WERI-Rb-1 (cell line): ENCODE results near the gene ARF6.
"Not testable (repeated sequence)": the region's sequence is repeated elsewhere in the genome, so short reads cannot be mapped to it uniquely, and the experiment has no call there.

Experiments
- DNase-seq: peaks from one replicate; pipeline ENCODE4 v3.0.0-alpha.2; 2020
- H3K27ac ChIP-seq: fragments of 250-450 bp; sonication (Bioruptor Pico); 2 replicates; pipeline ENCODE4 v1.5.1; 2020; ENCODE audit warnings: mild to moderate bottlenecking, moderate library complexity
- H3K27me3 ChIP-seq: fragments of 250-450 bp; sonication (Bioruptor Pico); 2 replicates; pipeline ENCODE4 v1.5.1; 2021; ENCODE audit warnings: mild to moderate bottlenecking, low read depth, moderate library complexity; ENCODE audit not compliant: insufficient read depth, severe bottlenecking
- H3K36me3 ChIP-seq: fragments of 250-450 bp; sonication (Bioruptor Pico); 2 replicates; pipeline ENCODE4 v1.5.1; 2020; ENCODE audit warnings: mild to moderate bottlenecking, moderate library complexity
- H3K4me3 ChIP-seq: 2 replicates; pipeline ENCODE4 v1.5.1; 2011; ENCODE audit warnings: low read depth, mild to moderate bottlenecking, control low read depth, low read length
- H3K9me3 ChIP-seq: fragments of 250-450 bp; sonication (Bioruptor Pico); 2 replicates; pipeline ENCODE4 v1.5.1; 2021; ENCODE audit warnings: mild to moderate bottlenecking, moderate library complexity; ENCODE audit not compliant: severe bottlenecking
- TF ChIP-seq, protein P1 (sequence below): IDR thresholded peaks from 2 replicates; pipeline ENCODE4 v1.5.1; 2011; ENCODE audit warnings: low read depth, mild to moderate bottlenecking, control low read depth, inconsistent platforms, low read length

ARF6 gene

DNA sequence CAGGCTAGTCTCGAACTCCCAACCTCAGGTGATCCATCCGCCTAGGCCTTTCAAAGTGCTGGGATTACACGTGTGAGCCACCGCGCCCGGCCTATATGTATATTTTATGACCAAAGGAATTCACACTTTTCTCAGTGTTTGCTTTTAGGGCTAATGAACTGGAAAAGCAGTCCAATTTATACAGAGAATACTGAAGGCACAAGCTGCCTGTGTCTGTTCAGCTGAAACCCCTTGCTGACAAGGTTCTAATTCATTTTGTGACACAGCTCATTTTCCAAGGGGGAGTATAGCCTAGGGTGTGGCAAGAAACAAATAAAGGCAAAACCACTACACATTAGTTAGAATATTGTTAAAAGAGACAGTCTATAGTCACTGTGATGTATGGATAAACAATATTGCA, 22.0 kb upstream of the ARF6 start:
- no peak for DNase-seq
- H3K4me3 ChIP-seq, result no peak overlapping the region
- no peaks in the 10 kb centered on the region for H3K36me3 ChIP-seq
- no peak overlapping the region for H3K27ac ChIP-seq
- TF ChIP-seq, protein P1, sequence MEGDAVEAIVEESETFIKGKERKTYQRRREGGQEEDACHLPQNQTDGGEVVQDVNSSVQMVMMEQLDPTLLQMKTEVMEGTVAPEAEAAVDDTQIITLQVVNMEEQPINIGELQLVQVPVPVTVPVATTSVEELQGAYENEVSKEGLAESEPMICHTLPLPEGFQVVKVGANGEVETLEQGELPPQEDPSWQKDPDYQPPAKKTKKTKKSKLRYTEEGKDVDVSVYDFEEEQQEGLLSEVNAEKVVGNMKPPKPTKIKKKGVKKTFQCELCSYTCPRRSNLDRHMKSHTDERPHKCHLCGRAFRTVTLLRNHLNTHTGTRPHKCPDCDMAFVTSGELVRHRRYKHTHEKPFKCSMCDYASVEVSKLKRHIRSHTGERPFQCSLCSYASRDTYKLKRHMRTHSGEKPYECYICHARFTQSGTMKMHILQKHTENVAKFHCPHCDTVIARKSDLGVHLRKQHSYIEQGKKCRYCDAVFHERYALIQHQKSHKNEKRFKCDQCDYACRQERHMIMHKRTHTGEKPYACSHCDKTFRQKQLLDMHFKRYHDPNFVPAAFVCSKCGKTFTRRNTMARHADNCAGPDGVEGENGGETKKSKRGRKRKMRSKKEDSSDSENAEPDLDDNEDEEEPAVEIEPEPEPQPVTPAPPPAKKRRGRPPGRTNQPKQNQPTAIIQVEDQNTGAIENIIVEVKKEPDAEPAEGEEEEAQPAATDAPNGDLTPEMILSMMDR, result no peak
- no peaks in the 10 kb centered on the region for H3K27me3 ChIP-seq
- no peaks in the 10 kb centered on the region for H3K9me3 ChIP-seq

DNA sequence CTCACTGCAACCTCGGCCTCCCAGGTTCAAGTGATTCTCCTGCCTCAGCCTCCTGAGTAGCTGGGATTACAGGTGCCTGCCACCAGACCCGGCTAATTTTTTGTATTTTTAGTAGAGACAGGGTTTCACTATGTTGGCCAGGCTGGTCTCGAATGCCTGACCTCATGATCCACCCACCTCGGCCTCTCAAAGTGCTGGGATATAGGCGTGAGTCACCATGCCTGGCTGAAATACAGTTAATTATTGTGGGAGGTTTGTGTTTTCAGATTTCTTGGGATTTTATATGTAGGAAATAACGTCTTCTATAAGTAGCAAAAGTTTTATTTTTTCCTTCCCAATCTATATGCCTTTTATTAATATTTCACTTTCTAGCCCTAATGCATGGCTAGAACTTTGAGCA, 19.3 kb upstream of the ARF6 start:
- not testable (repeated sequence) for H3K36me3 ChIP-seq, DNase-seq, H3K27ac ChIP-seq, H3K9me3 ChIP-seq, H3K4me3 ChIP-seq, H3K27me3 ChIP-seq

DNA sequence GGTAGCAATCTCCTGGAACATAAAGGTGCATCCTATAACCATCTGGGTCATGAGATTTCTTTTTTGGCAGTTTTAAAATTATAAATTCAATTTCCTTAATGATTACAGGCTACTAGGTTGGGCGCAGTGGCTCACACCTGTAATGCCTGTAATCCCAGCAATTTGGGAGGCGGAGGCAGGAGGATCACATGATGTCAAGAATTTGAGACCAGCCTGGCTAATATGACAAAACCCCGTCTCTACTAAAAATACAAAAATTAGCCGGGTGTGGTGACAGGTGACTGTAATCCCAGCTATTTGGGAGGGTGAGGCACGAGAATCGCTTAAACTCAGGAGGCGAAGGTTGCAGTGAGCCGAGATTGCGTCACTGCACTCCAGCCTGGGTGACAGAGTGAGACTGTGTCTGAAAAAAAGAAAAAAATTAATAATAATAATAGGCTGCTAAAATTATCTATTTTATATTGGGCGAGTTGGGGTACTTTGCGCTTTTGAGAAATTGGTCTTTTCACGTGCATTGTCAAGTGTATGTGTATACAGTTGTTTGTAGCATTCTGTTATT, 17.2 kb upstream of the ARF6 start:
- Histone ChIP-seq H3K27me3 (no peaks in the 10 kb centered on the region), H3K4me3 (no peak overlapping the region), H3K27ac (no peak overlapping the region), H3K36me3 (no peaks in the 10 kb centered on the region), H3K9me3 (no peaks in the 10 kb centered on the region)
- no peak for DNase-seq
- TF ChIP-seq, protein P1, result no peak

DNA sequence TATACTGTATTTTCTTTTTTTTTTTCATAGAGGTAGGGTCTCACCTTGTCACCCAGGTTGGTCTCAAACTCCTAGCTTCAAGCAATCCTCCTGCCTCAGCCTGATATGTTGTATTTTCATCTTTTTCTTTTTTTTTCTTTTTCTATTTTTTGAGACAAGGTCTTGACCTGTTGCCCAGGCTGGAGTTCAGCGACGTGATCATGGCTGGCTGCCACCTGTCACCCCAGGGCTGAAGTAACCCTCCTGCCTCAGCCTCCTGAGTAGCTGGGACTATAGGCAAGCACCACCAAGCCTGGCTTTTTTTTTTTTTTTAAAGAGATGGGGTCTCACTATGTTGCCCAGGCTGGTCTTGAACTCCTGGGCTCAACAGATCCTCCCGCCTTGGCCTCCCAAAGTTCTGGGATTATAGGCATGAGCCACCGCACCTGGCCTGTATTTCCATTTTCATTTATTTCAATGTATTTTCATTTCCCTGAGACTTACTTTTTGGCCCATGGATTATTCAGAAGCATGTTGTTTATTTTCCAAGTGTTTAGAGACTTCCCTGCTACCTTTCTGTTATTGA, 16.2 kb upstream of the ARF6 start:
- TF ChIP-seq, protein P1, result no peak
- Histone ChIP-seq H3K27me3 (no peaks in the 10 kb centered on the region), H3K27ac (no peak overlapping the region), H3K36me3 (no peaks in the 10 kb centered on the region), H3K4me3 (no peak overlapping the region), H3K9me3 (no peaks in the 10 kb centered on the region)
- DNase-seq, result no peak

DNA sequence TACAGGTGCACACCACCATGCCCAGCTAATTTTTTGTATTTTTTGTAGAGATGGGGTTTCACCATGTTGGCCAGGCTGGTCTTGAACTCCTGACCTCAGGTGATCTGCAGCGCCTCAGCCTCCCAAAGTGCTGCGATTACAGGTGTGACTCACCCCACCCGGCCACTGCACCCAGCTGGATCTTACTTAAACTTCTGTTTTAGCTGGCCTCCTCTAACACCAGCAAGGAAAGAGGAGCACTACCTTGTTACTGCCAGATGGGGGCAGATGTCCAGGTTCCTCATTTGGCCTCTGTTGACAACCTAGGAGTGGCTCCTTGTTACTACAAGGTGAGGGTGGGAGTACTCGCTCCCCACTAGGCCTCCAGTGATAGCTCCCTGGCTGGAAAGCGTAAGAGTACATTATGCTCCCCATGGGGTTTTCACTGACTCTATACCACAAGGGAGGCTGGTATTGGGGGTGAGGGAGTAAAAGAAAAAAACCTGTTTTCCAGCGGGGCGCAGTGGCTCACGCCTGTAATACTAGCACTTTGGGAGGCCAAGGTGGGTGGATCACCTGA, 13.2 kb upstream of the ARF6 start:
- Histone ChIP-seq H3K9me3 (no peaks in the 10 kb centered on the region), H3K27ac (no peak overlapping the region), H3K4me3 (no peak overlapping the region), H3K27me3 (no peaks in the 10 kb centered on the region), H3K36me3 (no peaks in the 10 kb centered on the region)
- TF ChIP-seq, protein P1, result peak; percentile 83
- peak; percentile 55 for DNase-seq

DNA sequence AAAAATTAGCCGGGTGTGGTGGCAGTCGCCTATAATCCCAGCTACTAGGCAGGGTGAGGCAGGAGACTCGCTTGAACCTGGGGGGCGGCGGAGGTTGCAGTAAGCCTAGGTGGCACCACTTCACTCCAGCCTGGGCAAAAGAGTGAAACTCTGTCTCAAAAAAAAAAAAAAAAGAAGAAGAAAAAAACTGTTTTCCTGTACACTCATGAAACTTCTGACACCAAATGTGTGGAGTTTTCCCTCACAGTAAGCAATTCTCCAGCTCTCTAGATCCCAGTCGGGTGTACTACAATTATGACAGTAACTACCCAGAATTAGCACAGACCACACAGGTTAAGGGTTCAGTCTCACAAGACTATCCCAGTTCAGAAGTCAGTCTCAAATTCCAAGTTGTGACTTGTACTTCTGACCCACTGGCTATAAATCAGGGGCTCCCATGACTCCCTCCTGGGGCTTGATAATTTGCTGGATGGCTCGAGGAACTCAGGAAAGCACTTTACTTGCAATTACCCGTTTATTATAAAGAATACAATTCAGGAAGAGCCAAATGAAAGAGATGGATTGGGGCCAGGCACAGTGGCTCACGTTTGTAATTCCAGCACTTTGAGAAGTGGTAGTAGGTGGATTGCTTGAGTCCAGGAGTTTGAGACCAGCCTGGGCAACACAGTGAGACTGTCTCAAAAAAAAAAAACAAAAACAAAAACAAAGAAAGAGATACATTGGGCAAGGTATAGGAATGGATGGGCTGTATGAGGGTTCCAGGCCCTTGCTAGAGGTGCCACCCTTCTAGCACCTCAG, 12.4 kb upstream of the ARF6 start:
- H3K27ac ChIP-seq, result no peak overlapping the region
- H3K4me3 ChIP-seq, result no peak overlapping the region
- TF ChIP-seq, protein P1, result no peak
- no peaks in the 10 kb centered on the region for H3K36me3 ChIP-seq
- no peaks in the 10 kb centered on the region for H3K9me3 ChIP-seq
- DNase-seq, result no peak
- H3K27me3 ChIP-seq, result no peaks in the 10 kb centered on the region
